ENCODE data around the gene TEDC2.

- TF ChIP-seq REST (IDR thresholded peaks at IDR 0.05; ENCODE audit: low read depth, low read length) (no peak), CHD2 (IDR thresholded peaks at IDR 0.05; ENCODE audit: low read length, partially characterized antibody) (no peak), JUND (IDR thresholded peaks at IDR 0.05) (no peak), CTCF (IDR thresholded peaks at IDR 0.05) (no peak), SMC3 (IDR thresholded peaks at IDR 0.05; ENCODE audit: low read depth, low read length) (no peak), FOSL2 (IDR thresholded peaks at IDR 0.05; ENCODE audit: borderline replicate concordance, low read depth) (no peak), EP300 (IDR thresholded peaks at IDR 0.05; ENCODE audit: borderline replicate concordance in 1 of 2, low read depth in 1 of 2, low read length in 1 of 2) (no peak), MXI1 (IDR thresholded peaks at IDR 0.05; ENCODE audit: low read depth, low read length) (no peak), ZBTB33 (IDR thresholded peaks at IDR 0.05; ENCODE audit: borderline replicate concordance, low read depth) (no peak), ELF1 (IDR thresholded peaks at IDR 0.05) (no peak)
Measured at GRCh38 chr16:2496223-2497115, 36.6 kb downstream of the TEDC2 start.
